Measurements from ENCODE around the gene FEN1.

The FEN1 gene

GRCh38 chr11:61841636-61842527, 49.2 kb downstream of the FEN1 start:
- no peak for DNase-seq (ENCODE audit: low read depth in 3 of 3)

- no peak for DNase-seq (ENCODE audit: low read depth in 3 of 3)
Observed at GRCh38 chr11:61842528-61842820, 49.8 kb downstream of the FEN1 start.

GRCh38 chr11:61844909-61845565, 52.3 kb downstream of the FEN1 start:
- no peak for DNase-seq (ENCODE audit: low read depth in 3 of 3)

GRCh38 chr11:61846362-61847020, 53.8 kb downstream of the FEN1 start:
- DNase-seq (ENCODE audit: low read depth in 3 of 3) = no peak

Data from stimulated activated CD4-positive, alpha-beta T cell treated with anti-CD3 and anti-CD28 coated beads, TNF-alpha, amount 100 ng/mL, for 48 hours (primary cell).